Lower lobe of right lung (tissue), 2 donors: ENCODE measurements around the gene SLCO2A1. TPM values are rescaled to one million over a fixed set of nuclear protein-coding genes. Genes with fewer than 3 reads are reported as not detected.
A peak's percentile ranks its signal among the peaks of the same experiment; 100 is the strongest.

ENCODE experiments used
- ATAC-seq, 2 donors: fragments of 200-7000 bp; cut with Tn5 transposase; one replicate each; pipeline ENCODE4 v1.9.1; 2020 to 2022; ENCODE audit warnings: mild to moderate bottlenecking in 2 of 2, moderate library complexity in 2 of 2
- DNase-seq: peaks from one replicate; pipeline ENCODE4 v3.0.0-alpha.2; 2020
- H3K27ac ChIP-seq: fragments of 200-600 bp; one replicate; pipeline ENCODE4 v1.8.0; 2022
- H3K27me3 ChIP-seq: fragments of 200-600 bp; one replicate; pipeline ENCODE4 v1.8.0; 2022; ENCODE audit warnings: low read depth
- H3K36me3 ChIP-seq: fragments of 200-600 bp; one replicate; pipeline ENCODE4 v1.8.0; 2022; ENCODE audit warnings: mild to moderate bottlenecking
- H3K4me1 ChIP-seq: fragments of 200-600 bp; one replicate; pipeline ENCODE4 v1.8.0; 2022
- H3K4me3 ChIP-seq: fragments of 200-600 bp; one replicate; pipeline ENCODE4 v1.8.0; 2022; ENCODE audit warnings: mild to moderate bottlenecking
- H3K9me3 ChIP-seq: fragments of 200-600 bp; one replicate; pipeline ENCODE4 v1.8.0; 2022
- intact Hi-C: fragments of 100-400 bp; cut with DNase I; formaldehyde crosslinking; loops from one replicate; pipeline ENCODE4 v1.11.0; 2022
- total RNA-seq: library from RNA; stranded (reverse); fragmentation: NEBNext Ultra II Directional; extraction: Animal tissue kit (Norgen Biotek cat#: 25700); gene quantifications from one replicate; pipeline ENCODE4 v1.2.1, GENCODE V29; 2021
- TF ChIP-seq, protein P1 (sequence below): fragments of 200-600 bp; IDR thresholded peaks from one replicate; pipeline ENCODE4 v1.8.0; 2022; ENCODE audit warnings: antibody characterized with exemption, mild to moderate bottlenecking
- donor health status: DM: no; HTN: yes; CAD: no; lungs with severe emphysema.

Gene SLCO2A1
- total RNA-seq, 1 donor from 2014 or later = 204 TPM

DNA sequence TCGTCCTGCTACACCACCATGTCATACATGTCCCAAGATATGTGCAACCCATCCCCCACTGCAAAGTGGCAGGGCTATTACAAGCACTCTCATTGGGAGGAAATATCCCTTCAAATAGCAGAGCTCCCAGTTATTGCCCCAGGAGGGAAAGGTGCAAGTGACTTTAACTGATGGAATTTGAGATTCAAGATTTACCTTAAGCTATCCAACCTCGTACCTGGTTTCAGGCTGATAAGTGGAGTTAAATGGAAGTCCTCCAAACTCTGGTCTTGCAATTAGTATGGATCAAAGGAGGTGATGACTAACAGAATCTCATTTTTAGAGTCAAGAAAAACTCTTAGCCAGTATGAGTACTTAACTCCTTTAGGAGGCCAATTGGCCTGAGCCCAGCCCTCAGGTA lies 2.1 kb downstream of the SLCO2A1 start:
- Histone ChIP-seq H3K27ac (peak overlapping the region; percentile 85), H3K4me3 (peak overlapping the region; percentile 62), H3K4me1 (peaks cover 10% of the 10 kb centered on the region), H3K36me3 (no peaks in the 10 kb centered on the region), H3K27me3 (peaks cover 12% of the 10 kb centered on the region), H3K9me3 (no peaks in the 10 kb centered on the region)
- intact Hi-C loops = no loop called here
- DNase-seq = no peak
- ATAC-seq = peak in 1 of 2 donors; percentile 25
- TF ChIP-seq, protein P1, sequence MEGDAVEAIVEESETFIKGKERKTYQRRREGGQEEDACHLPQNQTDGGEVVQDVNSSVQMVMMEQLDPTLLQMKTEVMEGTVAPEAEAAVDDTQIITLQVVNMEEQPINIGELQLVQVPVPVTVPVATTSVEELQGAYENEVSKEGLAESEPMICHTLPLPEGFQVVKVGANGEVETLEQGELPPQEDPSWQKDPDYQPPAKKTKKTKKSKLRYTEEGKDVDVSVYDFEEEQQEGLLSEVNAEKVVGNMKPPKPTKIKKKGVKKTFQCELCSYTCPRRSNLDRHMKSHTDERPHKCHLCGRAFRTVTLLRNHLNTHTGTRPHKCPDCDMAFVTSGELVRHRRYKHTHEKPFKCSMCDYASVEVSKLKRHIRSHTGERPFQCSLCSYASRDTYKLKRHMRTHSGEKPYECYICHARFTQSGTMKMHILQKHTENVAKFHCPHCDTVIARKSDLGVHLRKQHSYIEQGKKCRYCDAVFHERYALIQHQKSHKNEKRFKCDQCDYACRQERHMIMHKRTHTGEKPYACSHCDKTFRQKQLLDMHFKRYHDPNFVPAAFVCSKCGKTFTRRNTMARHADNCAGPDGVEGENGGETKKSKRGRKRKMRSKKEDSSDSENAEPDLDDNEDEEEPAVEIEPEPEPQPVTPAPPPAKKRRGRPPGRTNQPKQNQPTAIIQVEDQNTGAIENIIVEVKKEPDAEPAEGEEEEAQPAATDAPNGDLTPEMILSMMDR = no peak

DNA sequence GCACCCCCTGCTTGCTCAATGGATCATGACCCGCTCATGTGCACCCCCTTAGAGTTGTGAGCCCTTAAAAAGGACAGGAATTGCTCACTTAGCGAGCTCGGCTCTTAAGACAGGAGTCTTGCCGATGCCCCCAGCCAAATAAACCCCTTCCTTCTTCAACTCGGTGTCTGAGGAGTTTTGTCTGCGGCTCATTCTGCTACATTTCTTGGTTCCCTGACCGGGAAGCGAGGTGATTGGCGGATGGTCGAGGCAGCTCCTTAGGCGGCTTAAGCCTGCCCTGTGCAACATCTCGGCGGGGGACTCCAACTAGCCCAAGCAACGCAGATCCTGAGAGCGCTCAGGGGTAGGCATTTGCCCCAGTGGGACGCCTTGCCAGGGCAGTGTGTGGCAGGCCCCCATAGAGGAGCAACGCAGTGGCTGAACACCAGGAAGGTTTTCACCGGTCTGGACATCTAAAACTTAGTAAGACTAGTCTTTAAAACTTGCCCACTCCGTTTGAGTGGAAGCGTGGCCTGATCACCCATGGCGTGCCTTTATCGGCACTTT lies 9.5 kb downstream of the SLCO2A1 start:
- H3K27ac ChIP-seq = no peak overlapping the region
- no peak overlapping the region for H3K4me3 ChIP-seq
- DNase-seq (no peak), ATAC-seq (no peak)
- H3K4me1 ChIP-seq = no peaks in the 10 kb centered on the region
- H3K27me3 ChIP-seq = no peaks in the 10 kb centered on the region
- TF ChIP-seq, protein P1 = no peak
- H3K36me3 ChIP-seq = peaks cover 4% of the 10 kb centered on the region
- intact Hi-C loops = no loop called here
- H3K9me3 ChIP-seq = no peaks in the 10 kb centered on the region

GRCh38 chr3:134018850-134019249 lies 10.9 kb downstream of the SLCO2A1 start:
- intact Hi-C loops = no loop called here
- no peak for DNase-seq

GRCh38 chr3:134018406-134018805 lies 11.3 kb downstream of the SLCO2A1 start:
- ATAC-seq (no peak), DNase-seq (no peak)
- Histone ChIP-seq H3K27ac (no peak overlapping the region), H3K4me1 (no peaks in the 10 kb centered on the region), H3K36me3 (peaks cover 4% of the 10 kb centered on the region), H3K4me3 (no peak overlapping the region), H3K27me3 (no peaks in the 10 kb centered on the region), H3K9me3 (no peaks in the 10 kb centered on the region)
- intact Hi-C loops = no loop called here
- TF ChIP-seq, protein P1 = no peak

More at GRCh38 chr3:134018850-134019249, 10.9 kb downstream of the SLCO2A1 start:
- Histone ChIP-seq H3K27me3 (no peaks in the 10 kb centered on the region), H3K9me3 (no peaks in the 10 kb centered on the region), H3K27ac (no peak overlapping the region), H3K4me3 (no peak overlapping the region), H3K36me3 (peaks cover 4% of the 10 kb centered on the region), H3K4me1 (no peaks in the 10 kb centered on the region)
- TF ChIP-seq, protein P1 = no peak
- ATAC-seq = no peak

GRCh38 chr3:134017490-134017889 lies 12.2 kb downstream of the SLCO2A1 start:
- Histone ChIP-seq H3K27ac (no peak overlapping the region), H3K4me1 (no peaks in the 10 kb centered on the region), H3K27me3 (no peaks in the 10 kb centered on the region), H3K4me3 (no peak overlapping the region), H3K9me3 (no peaks in the 10 kb centered on the region), H3K36me3 (peaks cover 4% of the 10 kb centered on the region)
- intact Hi-C loops = no loop called here
- DNase-seq (no peak), ATAC-seq (no peak)
- TF ChIP-seq, protein P1 = no peak
